Neural progenitor cell (in vitro differentiated cells): ENCODE data around the gene SHMT1. TPM values are rescaled to one million over a fixed set of nuclear protein-coding genes. Genes with fewer than 3 reads are reported as not detected.
"Not testable (repeated sequence)": the region's sequence is repeated elsewhere in the genome, so short reads cannot be mapped to it uniquely, and the experiment has no call there.

ENCODE experiments used
- DNase-seq: peaks from one replicate; pipeline ENCODE4 v3.0.0-alpha.2; 2016; ENCODE audit warnings: low spot score
- H2AFZ ChIP-seq: fragments of 200-600 bp; sonication (generic); replicated peaks from 2 replicates; pipeline ENCODE4 v1.6.1; 2016; ENCODE audit warnings: antibody characterized with exemption
- H3F3A ChIP-seq: fragments of 200-600 bp; sonication (generic); 2 replicates; pipeline ENCODE4 v1.6.1; 2016; ENCODE audit warnings: antibody characterized with exemption, low read depth
- H3K27ac ChIP-seq: fragments of 200-600 bp; sonication (generic); 2 replicates; pipeline ENCODE4 v1.5.1; 2016; ENCODE audit warnings: mild to moderate bottlenecking
- H3K27me3 ChIP-seq: fragments of 200-600 bp; sonication (generic); 2 replicates; pipeline ENCODE4 v1.6.1; 2016; ENCODE audit warnings: mild to moderate bottlenecking, moderate library complexity
- H3K36me3 ChIP-seq: fragments of 200-600 bp; sonication (generic); 2 replicates; pipeline ENCODE4 v1.5.1; 2016
- H3K4me1 ChIP-seq: fragments of 200-600 bp; sonication (generic); 2 replicates; pipeline ENCODE4 v1.6.1; 2016; ENCODE audit warnings: mixed run types
- H3K4me2 ChIP-seq: fragments of 200-600 bp; sonication (generic); 2 replicates; pipeline ENCODE4 v1.6.1; 2016
- H3K4me3 ChIP-seq: fragments of 200-600 bp; sonication (generic); 2 replicates; pipeline ENCODE4 v1.5.1; 2016
- H3K79me2 ChIP-seq: fragments of 200-600 bp; sonication (generic); 2 replicates; pipeline ENCODE4 v1.6.1; 2016; ENCODE audit warnings: low read depth
- H3K9ac ChIP-seq: fragments of 200-600 bp; sonication (generic); 2 replicates; pipeline ENCODE4 v1.6.1; 2016
- H3K9me3 ChIP-seq: fragments of 200-600 bp; sonication (generic); 2 replicates; pipeline ENCODE4 v1.5.1; 2016; ENCODE audit warnings: low read depth
- H4K20me1 ChIP-seq: fragments of 200-600 bp; sonication (generic); 2 replicates; pipeline ENCODE4 v1.6.1; 2016; ENCODE audit warnings: low read depth
- H3K27ac Mint-ChIP-seq: 3 replicates; pipeline ENCODE4 v1.8.0; 2021; ENCODE audit warnings: mixed read lengths
- H3K27me3 Mint-ChIP-seq: 2 replicates; pipeline ENCODE4 v1.8.0; 2022; ENCODE audit warnings: low read depth, mild to moderate bottlenecking, inconsistent platforms, moderate library complexity, mixed read lengths; ENCODE audit not compliant: insufficient read depth
- H3K36me3 Mint-ChIP-seq: 3 replicates; pipeline ENCODE4 v1.8.0; 2021; ENCODE audit warnings: mixed read lengths
- H3K4me1 Mint-ChIP-seq: 3 replicates; pipeline ENCODE4 v1.8.0; 2021; ENCODE audit warnings: mixed read lengths
- H3K4me3 Mint-ChIP-seq: 3 replicates; pipeline ENCODE4 v1.8.0; 2021; ENCODE audit warnings: mild to moderate bottlenecking, moderate library complexity, mixed read lengths
- H3K9me3 Mint-ChIP-seq: 3 replicates; pipeline ENCODE4 v1.8.0; 2020; ENCODE audit warnings: mixed read lengths
- CTCF ChIP-seq: fragments of 200-600 bp; sonication (generic); IDR thresholded peaks from 2 replicates; pipeline ENCODE4 v1.5.1; 2017; ENCODE audit warnings: antibody characterized with exemption, mild to moderate bottlenecking
- EZH2 ChIP-seq: fragments of 200-600 bp; sonication (generic); IDR thresholded peaks from 2 replicates; pipeline ENCODE4 v1.6.1; 2017; ENCODE audit warnings: antibody characterized with exemption, mild to moderate bottlenecking, moderate library complexity
- EZH2phosphoT487 ChIP-seq: fragments of 200-600 bp; sonication (generic); IDR thresholded peaks from 2 replicates; pipeline ENCODE4 v1.6.1; 2017; ENCODE audit warnings: antibody characterized with exemption
- total RNA-seq: library from RNA; depleted of rRNA; stranded (reverse); fragments of >200 nt; gene quantifications from 2 replicates; pipeline ENCODE4 v1.2.3, GENCODE V29; 2015; ENCODE audit warnings: low replicate concordance

SHMT1 gene
- total RNA-seq, 1 donor from 2014 or later: 26.3 TPM

- Histone ChIP-seq H2AFZ (no peak within 1 kb of the TSS), H3K9me3 (no peaks in the 10 kb centered on the region), H3K4me2 (no peak within 1 kb of the TSS), H4K20me1 (no peaks in the 10 kb centered on the region), H3K27me3 (no peaks in the 10 kb centered on the region), H3K4me3 (no peak within 1 kb of the TSS), H3K27ac (no peak within 1 kb of the TSS), H3K36me3 (no peaks in the 10 kb centered on the region), H3F3A (no peaks in the 10 kb centered on the region), H3K9ac (no peak within 1 kb of the TSS), H3K79me2 (no peaks in the 10 kb centered on the region), H3K4me1 (no peaks in the 10 kb centered on the region)
- DNase-seq: no peak
- Mint-ChIP-seq H3K4me3 (no peak within 1 kb of the TSS), H3K4me1 (no peaks in the 10 kb centered on the region), H3K9me3 (peaks cover 2% of the 10 kb centered on the region), H3K27me3 (peaks cover 2% of the 10 kb centered on the region), H3K27ac (no peak within 1 kb of the TSS), H3K36me3 (no peaks in the 10 kb centered on the region)
- TF ChIP-seq CTCF (no peak), EZH2 (no peak), EZH2phosphoT487 (no peak)
Measured at GRCh38 chr17:18377437-18378204, 14.3 kb upstream of the SHMT1 start, which contains the start of gene EVPLL. EVPLL (plus strand) TSS chr17:18377778; CDS start chr17:18380938, 3,160 bp downstream.

- Histone ChIP-seq H3K4me2 (no peak overlapping the region), H3K9ac (no peak overlapping the region), H3K4me3 (no peak overlapping the region), H3K27ac (no peak overlapping the region), H3K4me1 (no peaks in the 10 kb centered on the region), H3K79me2 (no peaks in the 10 kb centered on the region), H2AFZ (no peak overlapping the region), H3K27me3 (no peaks in the 10 kb centered on the region), H4K20me1 (no peaks in the 10 kb centered on the region), H3K36me3 (no peaks in the 10 kb centered on the region), H3F3A (no peaks in the 10 kb centered on the region), H3K9me3 (no peaks in the 10 kb centered on the region)
- H3K27ac Mint-ChIP-seq: no peak overlapping the region
- H3K4me3 Mint-ChIP-seq: no peak overlapping the region
- peaks cover 2% of the 10 kb centered on the region for H3K9me3 Mint-ChIP-seq
- H3K27me3 Mint-ChIP-seq: peaks cover 9% of the 10 kb centered on the region
- no peaks in the 10 kb centered on the region for H3K36me3 Mint-ChIP-seq
- TF ChIP-seq EZH2 (no peak), CTCF (no peak), EZH2phosphoT487 (no peak)
- no peaks in the 10 kb centered on the region for H3K4me1 Mint-ChIP-seq
- DNase-seq: no peak
Measured at GRCh38 chr17:18374216-18374615, 10.9 kb upstream of the SHMT1 start.

GRCh38 chr17:18373181-18373580 lies 9.8 kb upstream of the SHMT1 start:
- H3K27ac Mint-ChIP-seq, H3K4me1 Mint-ChIP-seq, H3K4me3 Mint-ChIP-seq, H3K4me3 ChIP-seq, H2AFZ ChIP-seq, H3K9me3 ChIP-seq, H3K79me2 ChIP-seq, H3K36me3 ChIP-seq, H3F3A ChIP-seq, H3K36me3 Mint-ChIP-seq, H3K9ac ChIP-seq, H3K4me1 ChIP-seq, DNase-seq, H3K27ac ChIP-seq, H3K4me2 ChIP-seq, H4K20me1 ChIP-seq, H3K9me3 Mint-ChIP-seq, H3K27me3 ChIP-seq: not testable (repeated sequence)
- H3K27me3 Mint-ChIP-seq: peaks cover 10% of the 10 kb centered on the region

- Histone ChIP-seq H3K9ac (no peak overlapping the region), H3K9me3 (no peaks in the 10 kb centered on the region), H3K4me2 (no peak overlapping the region), H3K27ac (no peak overlapping the region), H3K4me3 (no peak overlapping the region), H4K20me1 (no peaks in the 10 kb centered on the region), H3K36me3 (no peaks in the 10 kb centered on the region), H3K4me1 (no peaks in the 10 kb centered on the region), H3K79me2 (no peaks in the 10 kb centered on the region), H2AFZ (no peak overlapping the region), H3F3A (no peaks in the 10 kb centered on the region), H3K27me3 (no peaks in the 10 kb centered on the region)
- no peak for DNase-seq
- TF ChIP-seq CTCF (no peak), EZH2 (no peak), EZH2phosphoT487 (no peak)
- Mint-ChIP-seq H3K27ac (no peak overlapping the region), H3K9me3 (peaks cover 2% of the 10 kb centered on the region), H3K4me1 (no peaks in the 10 kb centered on the region), H3K4me3 (no peak overlapping the region), H3K27me3 (peaks cover 10% of the 10 kb centered on the region), H3K36me3 (no peaks in the 10 kb centered on the region)
Measured at GRCh38 chr17:18371455-18371854, 8.1 kb upstream of the SHMT1 start.
